Endothelial cell of umbilical vein (primary cell): ENCODE measurements around the gene SLC66A2. TPM values are rescaled to one million over a fixed set of nuclear protein-coding genes. Genes with fewer than 3 reads are reported as not detected.

Experiments
- BruUV-seq: library from RNA; stranded (reverse); fragments of 400-500 nt; replicated peaks from 2 replicates; lab custom pipeline; 2021; lab: Mats Ljungman, UMichigan
- CTCF ChIA-PET: fragments of 300-600, 350-600 bp; sonication (Branson Sonifier 250); formaldehyde crosslinking; loops from one replicate; lab custom pipeline; 2021; ENCODE audit warnings: antibody characterized with exemption, inconsistent platforms; lab: Charles Lee
- POLR2A ChIA-PET: fragments of 300-600, 350-600 bp; sonication (Branson Sonifier 250); formaldehyde crosslinking; loops from one replicate; lab custom pipeline; 2021; ENCODE audit warnings: antibody characterized with exemption, inconsistent platforms; lab: Charles Lee
- DNase-seq: peaks from one replicate; pipeline ENCODE4 v3.0.0-alpha.2; 2011; ENCODE audit warnings: low read depth, low spot score
- FAIRE-seq: peaks from 2 replicates; lab custom pipeline; 2011; peaks lifted over from hg19 to GRCh38; lab: Jason Lieb, UNC
- H2AFZ ChIP-seq: 2 replicates; pipeline ENCODE4 v1.6.0; 2012; ENCODE audit warnings: low read depth, low read length, control low read depth, inconsistent platforms
- H3K27ac ChIP-seq: 2 replicates; pipeline ENCODE4 v1.5.1; 2011; ENCODE audit warnings: low read depth, mild to moderate bottlenecking, control low read depth, low read length, moderate library complexity; ENCODE audit not compliant: insufficient read depth
- H3K27me3 ChIP-seq, 2 experiments: 2 replicates each; pipeline versions ENCODE4 v1.6.0 to v1.6.1; 2011; ENCODE audit warnings: low read length in 2 of 2, mixed read lengths in 1 of 2; ENCODE audit not compliant: control insufficient read depth in 2 of 2, insufficient read depth in 2 of 2
- H3K36me3 ChIP-seq, 2 experiments: 2 replicates in 1 of 2; 3 replicates in 1 of 2; pipeline ENCODE4 v1.5.1; 2011; ENCODE audit warnings: low read length in 2 of 2, mild to moderate bottlenecking in 1 of 2, moderate library complexity in 1 of 2; ENCODE audit not compliant: control insufficient read depth in 2 of 2, insufficient read depth in 2 of 2; ENCODE audit errors: extremely low read depth in 1 of 2
- H3K4me1 ChIP-seq: 3 replicates; pipeline ENCODE4 v1.5.1; 2011; ENCODE audit warnings: mild to moderate bottlenecking, low read length; ENCODE audit not compliant: control insufficient read depth, insufficient read depth; ENCODE audit errors: extremely low read depth
- H3K4me2 ChIP-seq: 2 replicates; pipeline ENCODE4 v1.6.1; 2011; ENCODE audit warnings: low read length, control low read depth, mixed read lengths; ENCODE audit not compliant: insufficient read depth
- H3K4me3 ChIP-seq, 3 experiments: fragments of 200-600 bp in 1 of 3; sonication (generic), shearing (Covaris generic) in 1 of 3; replicated peaks in 1 of 3; 2 replicates each; pipeline ENCODE4 v1.5.1; 2011 to 2016; ENCODE audit warnings: control low read depth in 3 of 3, low read length in 3 of 3, mild to moderate bottlenecking in 2 of 3, inconsistent platforms in 1 of 3, low read depth in 1 of 3, moderate library complexity in 1 of 3; ENCODE audit not compliant: insufficient read depth in 1 of 3
- H3K79me2 ChIP-seq: 2 replicates; pipeline ENCODE4 v1.6.0; 2012; ENCODE audit warnings: low read length, inconsistent platforms; ENCODE audit not compliant: control insufficient read depth, insufficient read depth
- H3K9ac ChIP-seq: replicated peaks from 2 replicates; pipeline ENCODE3; 2011; ENCODE audit warnings: low read length, control low read depth; ENCODE audit not compliant: insufficient read depth; ENCODE audit errors: extremely low read depth
- H3K9me1 ChIP-seq: replicated peaks from 3 replicates; pipeline ENCODE4 v1.6.0; 2011; ENCODE audit warnings: mild to moderate bottlenecking, low read length; ENCODE audit not compliant: control insufficient read depth, insufficient read depth; ENCODE audit errors: extremely low read depth
- H3K9me3 ChIP-seq: replicated peaks from 2 replicates; pipeline ENCODE4 v1.5.1; 2012; ENCODE audit warnings: low read length, inconsistent platforms; ENCODE audit not compliant: control insufficient read depth, insufficient read depth
- H4K20me1 ChIP-seq: replicated peaks from 2 replicates; pipeline ENCODE3; 2011; ENCODE audit warnings: mild to moderate bottlenecking, low read length; ENCODE audit not compliant: control insufficient read depth, insufficient read depth; ENCODE audit errors: extremely low read depth
- CTCF ChIP-seq, 2 donors: IDR thresholded peaks; 1 replicate in 1 of 2; 2 replicates in 1 of 2; pipeline ENCODE4 v1.5.1; 2011; ENCODE audit warnings: low read length in 2 of 2, mild to moderate bottlenecking in 2 of 2, moderate library complexity in 2 of 2, control low read depth in 1 of 2, inconsistent platforms in 1 of 2, low read depth in 1 of 2; ENCODE audit not compliant: insufficient read depth in 1 of 2; ENCODE audit errors: extremely low read depth in 1 of 2
- EZH2 ChIP-seq: IDR thresholded peaks from 2 replicates; pipeline ENCODE4 v1.6.1; 2012; ENCODE audit warnings: borderline replicate concordance, low read depth, mild to moderate bottlenecking, moderate library complexity, low read length, inconsistent platforms; ENCODE audit not compliant: severe bottlenecking
- GATA2 ChIP-seq: IDR thresholded peaks from 2 replicates; pipeline ENCODE4 v1.7.0; 2011; ENCODE audit warnings: low read depth, mild to moderate bottlenecking, moderate library complexity, mixed read lengths, low read length; ENCODE audit not compliant: insufficient read length, insufficient read depth
- POLR2AphosphoS5 ChIP-seq: IDR thresholded peaks from 2 replicates; pipeline ENCODE4 v1.6.1; 2012; ENCODE audit warnings: low read depth, mild to moderate bottlenecking, control low read depth, low read length, moderate library complexity; ENCODE audit not compliant: insufficient read depth
- dilution Hi-C: fragments of 300-500 bp; cut with MboI; formaldehyde crosslinking; loops from one replicate; pipeline ENCODE4 v1.15.0; 2019; ENCODE audit warnings: low sequenced_read_pairs; ENCODE audit not compliant: extremely low pct_ligation_motif_present
- intact Hi-C: fragments of 100-400 bp; cut with micrococcal nuclease; formaldehyde crosslinking; loops from one replicate; pipeline ENCODE4 v1.10.0; 2022
- polyA plus RNA-seq, 4 experiments: library from polyadenylated mRNA; depleted of rRNA in 3 of 4; stranded (reverse) in 3 of 4; unstranded in 1 of 4; fragments of >200 nt; gene quantifications; 2 replicates each; pipeline versions ENCODE4 v1.2.1 to v1.2.3, GENCODE V29; 2011 to 2012; ENCODE audit warnings: missing spikeins in 1 of 4
- total RNA-seq: library from RNA; stranded (reverse); gene quantifications from 2 replicates; pipeline ENCODE4 v1.2.3, GENCODE V29; 2021

SLC66A2 gene
- total and polyA plus RNA-seq, 2 donors (not counting 3 experiments of a cell fraction or from before 2014, with no cell fraction given) = 32.5 to 37.1 TPM

- Histone ChIP-seq H3K27me3 (no peaks in the 10 kb centered on the region), H3K9me1 (no peaks in the 10 kb centered on the region), H3K36me3 (peaks cover 0 to 8% of the 10 kb centered on the region in 2 experiments), H3K9ac (no peak overlapping the region), H3K27ac (no peak overlapping the region), H3K4me3 (no peak overlapping the region), H3K4me2 (no peak overlapping the region), H3K4me1 (no peaks in the 10 kb centered on the region), H4K20me1 (no peaks in the 10 kb centered on the region), H3K9me3 (no peaks in the 10 kb centered on the region), H3K79me2 (no peaks in the 10 kb centered on the region), H2AFZ (no peak overlapping the region)
- dilution Hi-C loops = no loop called here
- TF ChIP-seq GATA2 = no peak
- no peak for TF ChIP-seq CTCF (IDR thresholded peaks at IDR 0.05; ENCODE audit: extremely low read depth in 1 of 2, insufficient read depth in 1 of 2, low read depth in 1 of 2, low read length in 2 of 2)
- TF ChIP-seq EZH2 = no peak
- TF ChIP-seq POLR2AphosphoS5 = no peak
- FAIRE-seq = no peak
- DNase-seq = no peak
- ChIA-PET POLR2A (no interaction called here), CTCF (no interaction called here)
- intact Hi-C loops = no loop called here
- no TSS peak for BruUV-seq
These were observed 28.5 kb downstream of the SLC66A2 start for GRCh38 chr18:79922971-79923411.
